Ishikawa (cell line): ENCODE results near the gene CPVL.

Experiments
- CEBPB ChIP-seq: IDR thresholded peaks from 2 replicates; pipeline ENCODE4 v1.6.1; 2012
- EGR1 ChIP-seq: IDR thresholded peaks from 2 replicates; pipeline ENCODE4 v1.6.1; 2012
- EP300 ChIP-seq: IDR thresholded peaks from 2 replicates; pipeline ENCODE4 v1.6.1; 2012; ENCODE audit warnings: borderline replicate concordance
- FOXM1 ChIP-seq: IDR thresholded peaks from 2 replicates; pipeline ENCODE4 v1.6.1; 2012; ENCODE audit warnings: low read depth, borderline replicate concordance
- NFIC ChIP-seq: IDR thresholded peaks from 2 replicates; pipeline ENCODE4 v1.6.1; 2012
- RAD21 ChIP-seq: IDR thresholded peaks from 2 replicates; pipeline ENCODE4 v1.6.1; 2012; ENCODE audit warnings: low read depth
- TAF1 ChIP-seq: IDR thresholded peaks from 2 replicates; pipeline ENCODE4 v1.6.1; 2012; ENCODE audit warnings: low read depth, mild to moderate bottlenecking
- TCF12 ChIP-seq: IDR thresholded peaks from 2 replicates; pipeline ENCODE4 v1.6.1; 2012; ENCODE audit warnings: low read depth
- TEAD4 ChIP-seq: IDR thresholded peaks from 2 replicates; pipeline ENCODE4 v1.6.1; 2012
- TF ChIP-seq, protein P1 (sequence below): IDR thresholded peaks from 2 replicates; pipeline ENCODE4 v1.6.1; 2012
- TF ChIP-seq, protein P2 (sequence below): IDR thresholded peaks from 2 replicates; pipeline ENCODE4 v1.6.1; 2012; ENCODE audit warnings: low read depth, mild to moderate bottlenecking

DNA sequence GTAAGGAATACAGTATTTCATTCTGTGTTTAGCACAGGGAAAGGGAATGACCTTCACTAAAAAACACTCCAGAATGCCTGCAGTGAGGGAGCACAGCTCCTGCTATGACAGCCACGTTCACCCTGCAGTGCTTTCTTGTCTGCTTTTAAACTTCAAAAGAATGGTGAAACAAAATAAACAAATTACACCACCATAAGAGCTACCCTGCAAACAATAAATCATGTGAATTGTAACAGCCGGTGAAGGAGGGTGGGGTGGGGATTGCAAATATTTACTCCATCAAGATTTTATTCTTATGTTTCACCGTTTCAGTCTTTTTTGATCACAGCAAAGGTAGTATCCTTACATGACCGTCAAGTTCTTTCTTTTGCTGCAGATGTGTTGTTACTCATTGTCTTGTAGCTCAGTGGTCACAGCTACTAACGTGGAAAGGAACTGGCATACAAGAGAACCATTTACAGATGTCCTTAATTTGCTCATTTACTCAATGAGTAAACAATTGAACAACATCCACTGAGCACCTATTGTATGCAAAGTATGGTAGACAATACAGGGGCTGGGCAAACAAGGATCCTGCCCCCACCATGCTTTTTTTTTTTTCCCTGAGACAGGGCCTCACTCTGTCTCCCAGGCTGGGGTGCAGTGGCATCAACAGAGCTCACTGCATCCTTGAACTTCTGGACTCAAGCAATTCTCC lies 44.2 kb upstream of the CPVL start:
- TF ChIP-seq, protein P1, sequence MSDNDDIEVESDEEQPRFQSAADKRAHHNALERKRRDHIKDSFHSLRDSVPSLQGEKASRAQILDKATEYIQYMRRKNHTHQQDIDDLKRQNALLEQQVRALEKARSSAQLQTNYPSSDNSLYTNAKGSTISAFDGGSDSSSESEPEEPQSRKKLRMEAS, result no peak
- TF ChIP-seq TEAD4 (no peak), TAF1 (no peak), EP300 (no peak), RAD21 (no peak), EGR1 (no peak), NFIC (no peak), TCF12 (no peak), CEBPB (no peak), FOXM1 (no peak)
- TF ChIP-seq, protein P2, sequence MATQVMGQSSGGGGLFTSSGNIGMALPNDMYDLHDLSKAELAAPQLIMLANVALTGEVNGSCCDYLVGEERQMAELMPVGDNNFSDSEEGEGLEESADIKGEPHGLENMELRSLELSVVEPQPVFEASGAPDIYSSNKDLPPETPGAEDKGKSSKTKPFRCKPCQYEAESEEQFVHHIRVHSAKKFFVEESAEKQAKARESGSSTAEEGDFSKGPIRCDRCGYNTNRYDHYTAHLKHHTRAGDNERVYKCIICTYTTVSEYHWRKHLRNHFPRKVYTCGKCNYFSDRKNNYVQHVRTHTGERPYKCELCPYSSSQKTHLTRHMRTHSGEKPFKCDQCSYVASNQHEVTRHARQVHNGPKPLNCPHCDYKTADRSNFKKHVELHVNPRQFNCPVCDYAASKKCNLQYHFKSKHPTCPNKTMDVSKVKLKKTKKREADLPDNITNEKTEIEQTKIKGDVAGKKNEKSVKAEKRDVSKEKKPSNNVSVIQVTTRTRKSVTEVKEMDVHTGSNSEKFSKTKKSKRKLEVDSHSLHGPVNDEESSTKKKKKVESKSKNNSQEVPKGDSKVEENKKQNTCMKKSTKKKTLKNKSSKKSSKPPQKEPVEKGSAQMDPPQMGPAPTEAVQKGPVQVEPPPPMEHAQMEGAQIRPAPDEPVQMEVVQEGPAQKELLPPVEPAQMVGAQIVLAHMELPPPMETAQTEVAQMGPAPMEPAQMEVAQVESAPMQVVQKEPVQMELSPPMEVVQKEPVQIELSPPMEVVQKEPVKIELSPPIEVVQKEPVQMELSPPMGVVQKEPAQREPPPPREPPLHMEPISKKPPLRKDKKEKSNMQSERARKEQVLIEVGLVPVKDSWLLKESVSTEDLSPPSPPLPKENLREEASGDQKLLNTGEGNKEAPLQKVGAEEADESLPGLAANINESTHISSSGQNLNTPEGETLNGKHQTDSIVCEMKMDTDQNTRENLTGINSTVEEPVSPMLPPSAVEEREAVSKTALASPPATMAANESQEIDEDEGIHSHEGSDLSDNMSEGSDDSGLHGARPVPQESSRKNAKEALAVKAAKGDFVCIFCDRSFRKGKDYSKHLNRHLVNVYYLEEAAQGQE, result no peak
